Measurements from ENCODE around the gene COPB2. TPM values are rescaled to one million over a fixed set of nuclear protein-coding genes. Genes with fewer than 3 reads are reported as not detected.

The COPB2 gene
- total and polyA plus RNA-seq, 2 donors (not counting 3 experiments of a cell fraction or from before 2014, with no cell fraction given): 72.1 to 146 TPM

DNA sequence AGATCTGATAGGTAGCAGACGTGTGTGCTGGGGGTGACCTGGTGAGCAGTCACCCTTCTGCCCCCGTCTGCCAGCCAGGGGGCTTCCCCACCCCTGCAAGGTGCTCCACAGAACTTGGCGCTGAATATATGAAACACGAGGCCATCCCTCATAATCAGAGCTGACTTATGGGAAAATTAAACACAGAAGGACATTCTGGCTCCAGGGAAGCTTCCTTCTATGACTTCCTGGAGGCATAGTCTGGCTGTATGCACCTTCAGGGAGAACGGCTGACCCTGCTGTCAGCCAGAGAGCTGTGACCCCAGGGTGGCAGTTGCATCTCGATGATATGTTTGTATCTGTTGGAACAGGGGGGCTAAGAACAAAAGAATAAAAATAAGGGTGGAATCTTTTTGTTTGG is 72.2 kb downstream of the COPB2 start:
- ChIA-PET CTCF (interaction anchor here (1.2 to 1.5 kb wide), 2 partner anchors 12 to 205 kb away, joined by 3 to 4 read pairs; no protein-coding TSS in a partner anchor), POLR2A (no interaction called here)
- intact Hi-C loops (cut with micrococcal nuclease) (no loop called here), dilution Hi-C loops (cut with MboI; ENCODE audit: extremely low pct_ligation_motif_present, low sequenced_read_pairs) (no loop called here)
- no peak overlapping the region for H2AFZ ChIP-seq (ENCODE audit: low read depth, low read length)
- no peak overlapping the region for H3K4me3 ChIP-seq (replicated peaks in 1 of 3; ENCODE audit: insufficient read depth in 1 of 3, low read depth in 1 of 3, low read length in 3 of 3)
- H3K9me1 ChIP-seq (replicated peaks; ENCODE audit: control insufficient read depth, extremely low read depth, insufficient read depth, low read length): no peaks in the 10 kb centered on the region
- H3K27me3 ChIP-seq (ENCODE audit: control insufficient read depth in 2 of 2, insufficient read depth in 2 of 2, low read length in 2 of 2): peaks cover 0 to 4% of the 10 kb centered on the region in 2 experiments
- TF ChIP-seq, protein P1, sequence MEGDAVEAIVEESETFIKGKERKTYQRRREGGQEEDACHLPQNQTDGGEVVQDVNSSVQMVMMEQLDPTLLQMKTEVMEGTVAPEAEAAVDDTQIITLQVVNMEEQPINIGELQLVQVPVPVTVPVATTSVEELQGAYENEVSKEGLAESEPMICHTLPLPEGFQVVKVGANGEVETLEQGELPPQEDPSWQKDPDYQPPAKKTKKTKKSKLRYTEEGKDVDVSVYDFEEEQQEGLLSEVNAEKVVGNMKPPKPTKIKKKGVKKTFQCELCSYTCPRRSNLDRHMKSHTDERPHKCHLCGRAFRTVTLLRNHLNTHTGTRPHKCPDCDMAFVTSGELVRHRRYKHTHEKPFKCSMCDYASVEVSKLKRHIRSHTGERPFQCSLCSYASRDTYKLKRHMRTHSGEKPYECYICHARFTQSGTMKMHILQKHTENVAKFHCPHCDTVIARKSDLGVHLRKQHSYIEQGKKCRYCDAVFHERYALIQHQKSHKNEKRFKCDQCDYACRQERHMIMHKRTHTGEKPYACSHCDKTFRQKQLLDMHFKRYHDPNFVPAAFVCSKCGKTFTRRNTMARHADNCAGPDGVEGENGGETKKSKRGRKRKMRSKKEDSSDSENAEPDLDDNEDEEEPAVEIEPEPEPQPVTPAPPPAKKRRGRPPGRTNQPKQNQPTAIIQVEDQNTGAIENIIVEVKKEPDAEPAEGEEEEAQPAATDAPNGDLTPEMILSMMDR (IDR thresholded peaks at IDR 0.05; ENCODE audit: extremely low read depth in 1 of 2, insufficient read depth in 1 of 2, low read depth in 1 of 2, low read length in 2 of 2): no peak
- TF ChIP-seq POLR2A (IDR thresholded peaks at IDR 0.05; ENCODE audit: low read depth, low read length): no peak
- TF ChIP-seq FOS (IDR thresholded peaks at IDR 0.05; ENCODE audit: borderline replicate concordance, insufficient read depth, low read length): no peak
- TF ChIP-seq GATA2 (IDR thresholded peaks at IDR 0.05; ENCODE audit: insufficient read depth, insufficient read length, low read depth, low read length): no peak
- no peak for TF ChIP-seq EZH2 (IDR thresholded peaks at IDR 0.05; ENCODE audit: borderline replicate concordance, low read depth, low read length, severe bottlenecking)
- TF ChIP-seq, protein P2, sequence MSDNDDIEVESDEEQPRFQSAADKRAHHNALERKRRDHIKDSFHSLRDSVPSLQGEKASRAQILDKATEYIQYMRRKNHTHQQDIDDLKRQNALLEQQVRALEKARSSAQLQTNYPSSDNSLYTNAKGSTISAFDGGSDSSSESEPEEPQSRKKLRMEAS (IDR thresholded peaks at IDR 0.05; ENCODE audit: insufficient read depth, insufficient read length): no peak
- no peak for TF ChIP-seq POLR2AphosphoS5 (IDR thresholded peaks at IDR 0.05; ENCODE audit: insufficient read depth, low read depth, low read length)
- no peak for TF ChIP-seq MYC (IDR thresholded peaks at IDR 0.05; ENCODE audit: low read depth, low read length)
- TF ChIP-seq JUN (IDR thresholded peaks at IDR 0.05; ENCODE audit: borderline replicate concordance, insufficient read depth, insufficient read length, low read depth): no peak
- no peaks in the 10 kb centered on the region for H3K36me3 ChIP-seq (ENCODE audit: control insufficient read depth in 2 of 2, extremely low read depth in 1 of 2, insufficient read depth in 2 of 2, low read length in 2 of 2)
- H3K4me2 ChIP-seq (ENCODE audit: insufficient read depth, low read length): no peak overlapping the region
- H3K9me3 ChIP-seq (replicated peaks; ENCODE audit: control insufficient read depth, insufficient read depth, low read length): no peaks in the 10 kb centered on the region
- FAIRE-seq (no peak), DNase-seq (ENCODE audit: low read depth, low spot score) (no peak)
- H3K9ac ChIP-seq (replicated peaks; ENCODE audit: extremely low read depth, insufficient read depth, low read length): no peak overlapping the region
- no peak overlapping the region for H3K27ac ChIP-seq (ENCODE audit: insufficient read depth, low read depth, low read length)
- H3K79me2 ChIP-seq (ENCODE audit: control insufficient read depth, insufficient read depth, low read length): no peaks in the 10 kb centered on the region
- H4K20me1 ChIP-seq (replicated peaks; ENCODE audit: control insufficient read depth, extremely low read depth, insufficient read depth, low read length): no peaks in the 10 kb centered on the region
- H3K4me1 ChIP-seq (ENCODE audit: control insufficient read depth, extremely low read depth, insufficient read depth, low read length): no peaks in the 10 kb centered on the region
- BruUV-seq (replicated peaks): no TSS peak
